Fibroblast of pulmonary artery (primary cell): Measurements from ENCODE around the gene ADK.

Experiments
- DNase-seq: peaks from one replicate; pipeline ENCODE4 v3.0.0-alpha.2; 2010; ENCODE audit warnings: low read depth
- H3K4me3 ChIP-seq: replicated peaks from 2 replicates; pipeline ENCODE4 v1.5.1; 2011; ENCODE audit warnings: low read depth, mild to moderate bottlenecking, control low read depth, low read length, moderate library complexity
- CTCF ChIP-seq: IDR thresholded peaks from 2 replicates; pipeline ENCODE4 v1.5.1; 2011; ENCODE audit warnings: mild to moderate bottlenecking, control low read depth, low read length, inconsistent platforms; ENCODE audit errors: missing control alignments

Gene ADK

GRCh38 chr10:74328388-74328787, 177.4 kb downstream of the ADK start:
- no peak for DNase-seq
- no peak for TF ChIP-seq CTCF
- H3K4me3 ChIP-seq = no peak overlapping the region

GRCh38 chr10:74329873-74330272, 178.9 kb downstream of the ADK start:
- no peak overlapping the region for H3K4me3 ChIP-seq
- peak; percentile 57 for DNase-seq
- no peak for TF ChIP-seq CTCF

GRCh38 chr10:74330646-74331045, 179.6 kb downstream of the ADK start:
- no peak for DNase-seq
- TF ChIP-seq CTCF = no peak
- no peak overlapping the region for H3K4me3 ChIP-seq

- no peak for TF ChIP-seq CTCF
- H3K4me3 ChIP-seq = no peak overlapping the region
- DNase-seq = no peak
Measured at GRCh38 chr10:74332398-74332797, 181.4 kb downstream of the ADK start.

- DNase-seq = peak; percentile 17
- no peak overlapping the region for H3K4me3 ChIP-seq
- TF ChIP-seq CTCF = no peak
Measured at GRCh38 chr10:74333174-74333573, 182.2 kb downstream of the ADK start.

GRCh38 chr10:74334221-74334620, 183.2 kb downstream of the ADK start:
- TF ChIP-seq CTCF = no peak
- no peak for DNase-seq
- no peak overlapping the region for H3K4me3 ChIP-seq

GRCh38 chr10:74335501-74335900, 184.5 kb downstream of the ADK start:
- no peak for DNase-seq
- no peak overlapping the region for H3K4me3 ChIP-seq
- no peak for TF ChIP-seq CTCF
